ENCODE data around the gene SOX11. TPM values are rescaled to one million over a fixed set of nuclear protein-coding genes. Genes with fewer than 3 reads are reported as not detected.

The SOX11 gene
- total and polyA plus RNA-seq, 9 donors: 0.01 to 0.03 TPM; not detected in 7

DNA sequence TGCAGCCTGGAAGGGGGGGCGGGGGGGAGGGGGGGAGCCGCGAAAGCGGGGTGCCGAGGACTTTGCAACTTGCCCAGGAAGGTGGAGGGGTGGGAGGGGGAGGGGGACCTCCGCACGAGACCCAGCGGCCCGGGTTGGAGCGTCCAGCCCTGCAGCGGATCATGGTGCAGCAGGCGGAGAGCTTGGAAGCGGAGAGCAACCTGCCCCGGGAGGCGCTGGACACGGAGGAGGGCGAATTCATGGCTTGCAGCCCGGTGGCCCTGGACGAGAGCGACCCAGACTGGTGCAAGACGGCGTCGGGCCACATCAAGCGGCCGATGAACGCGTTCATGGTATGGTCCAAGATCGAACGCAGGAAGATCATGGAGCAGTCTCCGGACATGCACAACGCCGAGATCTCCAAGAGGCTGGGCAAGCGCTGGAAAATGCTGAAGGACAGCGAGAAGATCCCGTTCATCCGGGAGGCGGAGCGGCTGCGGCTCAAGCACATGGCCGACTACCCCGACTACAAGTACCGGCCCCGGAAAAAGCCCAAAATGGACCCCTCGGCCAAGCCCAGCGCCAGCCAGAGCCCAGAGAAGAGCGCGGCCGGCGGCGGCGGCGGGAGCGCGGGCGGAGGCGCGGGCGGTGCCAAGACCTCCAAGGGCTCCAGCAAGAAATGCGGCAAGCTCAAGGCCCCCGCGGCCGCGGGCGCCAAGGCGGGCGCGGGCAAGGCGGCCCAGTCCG is 540 bp downstream of the SOX11 start:
- intact Hi-C loops (cut with DNase I): no loop called here
- Histone ChIP-seq H3K4me3 (no peak overlapping the region), H3K4me1 (ENCODE audit: insufficient read depth) (peaks cover 8% of the 10 kb centered on the region), H3K9me3 (no peaks in the 10 kb centered on the region), H3K27ac (no peak overlapping the region), H3K27me3 (no peaks in the 10 kb centered on the region), H3K36me3 (no peaks in the 10 kb centered on the region)
- 1 to 2% (median 2%) methylated on average over 63 to 69 of the region's 69 CpGs for WGBS, 3 donors
- no peak for DNase-seq
- no peak for TF ChIP-seq EP300 (IDR thresholded peaks at IDR 0.05)
- TF ChIP-seq POLR2A (IDR thresholded peaks at IDR 0.05): no peak
- TF ChIP-seq, protein P1, sequence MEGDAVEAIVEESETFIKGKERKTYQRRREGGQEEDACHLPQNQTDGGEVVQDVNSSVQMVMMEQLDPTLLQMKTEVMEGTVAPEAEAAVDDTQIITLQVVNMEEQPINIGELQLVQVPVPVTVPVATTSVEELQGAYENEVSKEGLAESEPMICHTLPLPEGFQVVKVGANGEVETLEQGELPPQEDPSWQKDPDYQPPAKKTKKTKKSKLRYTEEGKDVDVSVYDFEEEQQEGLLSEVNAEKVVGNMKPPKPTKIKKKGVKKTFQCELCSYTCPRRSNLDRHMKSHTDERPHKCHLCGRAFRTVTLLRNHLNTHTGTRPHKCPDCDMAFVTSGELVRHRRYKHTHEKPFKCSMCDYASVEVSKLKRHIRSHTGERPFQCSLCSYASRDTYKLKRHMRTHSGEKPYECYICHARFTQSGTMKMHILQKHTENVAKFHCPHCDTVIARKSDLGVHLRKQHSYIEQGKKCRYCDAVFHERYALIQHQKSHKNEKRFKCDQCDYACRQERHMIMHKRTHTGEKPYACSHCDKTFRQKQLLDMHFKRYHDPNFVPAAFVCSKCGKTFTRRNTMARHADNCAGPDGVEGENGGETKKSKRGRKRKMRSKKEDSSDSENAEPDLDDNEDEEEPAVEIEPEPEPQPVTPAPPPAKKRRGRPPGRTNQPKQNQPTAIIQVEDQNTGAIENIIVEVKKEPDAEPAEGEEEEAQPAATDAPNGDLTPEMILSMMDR (IDR thresholded peaks at IDR 0.05): no peak

DNA sequence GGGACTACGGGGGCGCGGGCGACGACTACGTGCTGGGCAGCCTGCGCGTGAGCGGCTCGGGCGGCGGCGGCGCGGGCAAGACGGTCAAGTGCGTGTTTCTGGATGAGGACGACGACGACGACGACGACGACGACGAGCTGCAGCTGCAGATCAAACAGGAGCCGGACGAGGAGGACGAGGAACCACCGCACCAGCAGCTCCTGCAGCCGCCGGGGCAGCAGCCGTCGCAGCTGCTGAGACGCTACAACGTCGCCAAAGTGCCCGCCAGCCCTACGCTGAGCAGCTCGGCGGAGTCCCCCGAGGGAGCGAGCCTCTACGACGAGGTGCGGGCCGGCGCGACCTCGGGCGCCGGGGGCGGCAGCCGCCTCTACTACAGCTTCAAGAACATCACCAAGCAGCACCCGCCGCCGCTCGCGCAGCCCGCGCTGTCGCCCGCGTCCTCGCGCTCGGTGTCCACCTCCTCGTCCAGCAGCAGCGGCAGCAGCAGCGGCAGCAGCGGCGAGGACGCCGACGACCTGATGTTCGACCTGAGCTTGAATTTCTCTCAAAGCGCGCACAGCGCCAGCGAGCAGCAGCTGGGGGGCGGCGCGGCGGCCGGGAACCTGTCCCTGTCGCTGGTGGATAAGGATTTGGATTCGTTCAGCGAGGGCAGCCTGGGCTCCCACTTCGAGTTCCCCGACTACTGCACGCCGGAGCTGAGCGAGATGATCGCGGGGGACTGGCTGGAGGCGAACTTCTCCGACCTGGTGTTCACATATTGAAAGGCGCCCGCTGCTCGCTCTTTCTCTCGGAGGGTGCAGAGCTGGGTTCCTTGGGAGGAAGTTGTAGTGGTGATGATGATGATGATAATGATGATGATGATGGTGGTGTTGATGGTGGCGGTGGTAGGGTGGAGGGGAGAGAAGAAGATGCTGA is 1.4 kb downstream of the SOX11 start:
- Histone ChIP-seq H3K4me1 (ENCODE audit: insufficient read depth) (peaks cover 8% of the 10 kb centered on the region), H3K27me3 (peaks cover 2% of the 10 kb centered on the region), H3K36me3 (no peaks in the 10 kb centered on the region), H3K9me3 (peaks cover 0 to 3% of the 10 kb centered on the region in 2 donors), H3K27ac (no peak overlapping the region), H3K4me3 (no peak overlapping the region)
- TF ChIP-seq, protein P1 (IDR thresholded peaks at IDR 0.05): no peak
- TF ChIP-seq EP300 (IDR thresholded peaks at IDR 0.05) (no peak), POLR2A (IDR thresholded peaks at IDR 0.05) (no peak)
- intact Hi-C loops (cut with DNase I): no loop called here
- no peak for DNase-seq
- WGBS, 3 donors: 2 to 3% (median 3%) methylated on average over 97 to 102 of the region's 102 CpGs

DNA sequence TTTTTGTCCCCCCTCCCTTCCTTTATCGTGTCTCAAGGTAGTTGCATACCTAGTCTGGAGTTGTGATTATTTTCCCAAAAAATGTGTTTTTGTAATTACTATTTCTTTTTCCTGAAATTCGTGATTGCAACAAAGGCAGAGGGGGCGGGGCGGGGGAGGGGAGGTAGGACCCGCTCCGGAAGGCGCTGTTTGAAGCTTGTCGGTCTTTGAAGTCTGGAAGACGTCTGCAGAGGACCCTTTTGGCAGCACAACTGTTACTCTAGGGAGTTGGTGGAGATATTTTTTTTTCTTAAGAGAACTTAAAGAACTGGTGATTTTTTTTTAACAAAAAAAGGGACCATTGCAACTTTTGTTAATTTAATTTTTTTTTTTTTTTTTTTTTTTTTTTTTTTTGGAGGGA is 2.1 kb downstream of the SOX11 start:
- peaks cover 8% of the 10 kb centered on the region for H3K4me1 ChIP-seq (ENCODE audit: insufficient read depth)

More for the DNA sequence above, 2.1 kb downstream of the SOX11 start:
- DNase-seq: no peak
- 7 to 11% (median 8%) methylated on average over 9 of the region's 9 CpGs for WGBS, 3 donors
- no peak overlapping the region for H3K4me3 ChIP-seq
- H3K27me3 ChIP-seq: peaks cover 2% of the 10 kb centered on the region
- H3K9me3 ChIP-seq: peaks cover 0 to 3% of the 10 kb centered on the region in 2 donors
- no peak for TF ChIP-seq EP300 (IDR thresholded peaks at IDR 0.05)
- TF ChIP-seq, protein P1 (IDR thresholded peaks at IDR 0.05): no peak
- no peak for TF ChIP-seq POLR2A (IDR thresholded peaks at IDR 0.05)
- H3K36me3 ChIP-seq: no peaks in the 10 kb centered on the region
- intact Hi-C loops (cut with DNase I): no loop called here
- no peak overlapping the region for H3K27ac ChIP-seq

All from ovary (tissue), 9 donors.